H1 (cell line): ENCODE data around the gene TOP3B. TPM values are rescaled to one million over a fixed set of nuclear protein-coding genes. Genes with fewer than 3 reads are reported as not detected.

Experiments
- CREB1 ChIP-seq: IDR thresholded peaks from 2 replicates; pipeline ENCODE4 v1.6.1; 2012; ENCODE audit warnings: inconsistent platforms
- EZH2 ChIP-seq: fragments of 200-600 bp; sonication (generic); IDR thresholded peaks from 2 replicates; pipeline ENCODE4 v1.7.1; 2012; ENCODE audit warnings: low read depth, mild to moderate bottlenecking, moderate library complexity, low read length, inconsistent platforms; ENCODE audit not compliant: severe bottlenecking
- POLR2AphosphoS5 ChIP-seq: IDR thresholded peaks from 2 replicates; pipeline ENCODE4 v1.6.1; 2011; ENCODE audit warnings: low read depth, low read length
- RAD21 ChIP-seq, 2 experiments: IDR thresholded peaks in 1 of 2; conservative IDR thresholded peaks in 1 of 2; 2 replicates each; pipeline ENCODE4 v1.6.1; 2011; ENCODE audit warnings: low read depth in 2 of 2, low read length in 2 of 2, improper control_type of control experiment in 1 of 2, inconsistent platforms in 1 of 2, mild to moderate bottlenecking in 1 of 2, moderate library complexity in 1 of 2
- TCF12 ChIP-seq: IDR thresholded peaks from 2 replicates; pipeline ENCODE4 v1.6.1; 2011; ENCODE audit warnings: low read depth, mild to moderate bottlenecking, low read length
- polyA plus RNA-seq, 7 experiments: library from polyadenylated mRNA; depleted of rRNA in 3 of 7; stranded (reverse) in 5 of 7; unstranded in 2 of 7; fragments of >200 nt in 5 of 7; fragments of 200-250 nt in 2 of 7; gene quantifications; 1 replicate in 5 of 7; 2 replicates in 1 of 7; 4 replicates in 1 of 7; pipeline versions ENCODE4 v1.2.1 to v1.2.3, GENCODE V29; 2011 to 2013; ENCODE audit warnings: missing spikeins in 2 of 7, mixed read lengths in 2 of 7
- total RNA-seq: library from RNA; stranded (reverse); fragmentation: NEBNext Ultra II Directional; extraction: Animal tissue kit (Norgen Biotek cat#: 25700); gene quantifications from 2 replicates; pipeline ENCODE4 v1.2.1, GENCODE V29; 2021

Gene TOP3B
- total and polyA plus RNA-seq, 2 of the 8 experiments (the other 6 are each of a cell fraction or from before 2014, with no cell fraction given) = 30.4 to 52.8 TPM

GRCh38 chr22:21938071-21938822 is 44.3 kb downstream of the TOP3B start (continued):
- TF ChIP-seq EZH2 (no peak), CREB1 (peak; percentile 71), RAD21 (IDR thresholded peaks at IDR 0.05 in 1 of 2, conservative IDR thresholded peaks at IDR 0.05 in 1 of 2; ENCODE audit: low read depth in 2 of 2, low read length in 2 of 2) (peak; percentile 88 to 92), TCF12 (0 out of 2 replicates have a peak, but pooled peaks have one; percentile 17), POLR2AphosphoS5 (peak; percentile 22; the same call in 1 of the 2 replicates)
